HUES64 (cell line): ENCODE data around the gene SCAI.
"Not testable (repeated sequence)": the region's sequence is repeated elsewhere in the genome, so short reads cannot be mapped to it uniquely, and the experiment has no call there.

Source experiments
- H3K27ac ChIP-seq: 2 replicates; pipeline ENCODE4 v1.7.0; 2013; ENCODE audit warnings: low read depth, low read length, inconsistent platforms
- H3K27me3 ChIP-seq: 2 replicates; pipeline ENCODE4 v1.6.1; 2013; ENCODE audit warnings: mild to moderate bottlenecking, low read length; ENCODE audit not compliant: insufficient read depth
- H3K36me3 ChIP-seq: 2 replicates; pipeline ENCODE4 v1.6.1; 2013; ENCODE audit warnings: mild to moderate bottlenecking, low read length; ENCODE audit not compliant: insufficient read depth
- H3K4me1 ChIP-seq: 2 replicates; pipeline ENCODE4 v1.6.1; 2013; ENCODE audit warnings: mild to moderate bottlenecking, low read length, moderate library complexity; ENCODE audit not compliant: insufficient read depth
- H3K4me3 ChIP-seq: 2 replicates; pipeline ENCODE4 v1.5.1; 2013; ENCODE audit warnings: mild to moderate bottlenecking, low read length, moderate library complexity
- H3K9ac ChIP-seq: 2 replicates; pipeline ENCODE4 v1.6.1; 2013; ENCODE audit warnings: mild to moderate bottlenecking, low read depth, low read length
- H3K9me3 ChIP-seq: 2 replicates; pipeline ENCODE4 v1.6.1; 2013; ENCODE audit warnings: low read depth, low read length; ENCODE audit not compliant: insufficient read depth
- WGBS: fragments of 150-250, 120-280 bp; methylation state at CpG from one replicate; pipeline ENCODE4 v1.1.7; 2013; ENCODE audit warnings: missing lambda C conversion rate; 5-methylcytosine and 5-hydroxymethylcytosine counted together

Gene SCAI

GRCh38 chr9:125012013-125012412 lies 131.3 kb downstream of the SCAI start:
- H3K9me3 ChIP-seq, H3K36me3 ChIP-seq: not testable (repeated sequence)
- WGBS, result 90% methylated on average over 2 of the region's 4 CpGs

GRCh38 chr9:125008599-125008998 lies 134.7 kb downstream of the SCAI start:
- Histone ChIP-seq H3K4me3 (no peak overlapping the region), H3K27ac (no peak overlapping the region), H3K36me3 (peaks cover 1% of the 10 kb centered on the region; the same call in 1 of the 2 replicates), H3K9me3 (no peaks in the 10 kb centered on the region), H3K27me3 (no peaks in the 10 kb centered on the region), H3K4me1 (no peaks in the 10 kb centered on the region), H3K9ac (no peak overlapping the region)
- 84% methylated on average over 2 of the region's 2 CpGs for WGBS

More at GRCh38 chr9:125012013-125012412, 131.3 kb downstream of the SCAI start:
- not testable (repeated sequence) for H3K27me3 ChIP-seq, H3K27ac ChIP-seq, H3K4me3 ChIP-seq, H3K9ac ChIP-seq, H3K4me1 ChIP-seq

- Histone ChIP-seq H3K9me3 (no peaks in the 10 kb centered on the region), H3K4me3 (no peak overlapping the region), H3K36me3 (peaks cover 39% of the 10 kb centered on the region), H3K4me1 (no peaks in the 10 kb centered on the region), H3K27me3 (no peaks in the 10 kb centered on the region), H3K27ac (no peak overlapping the region), H3K9ac (no peak overlapping the region)
- WGBS, result 94% methylated on average over 7 of the region's 7 CpGs
Measured at GRCh38 chr9:125003332-125003731, 140.0 kb downstream of the SCAI start.

- H3K27ac ChIP-seq, result no peak overlapping the region
- no peaks in the 10 kb centered on the region for H3K4me1 ChIP-seq
- no peaks in the 10 kb centered on the region for H3K9me3 ChIP-seq
- no peaks in the 10 kb centered on the region for H3K27me3 ChIP-seq
- no peak overlapping the region for H3K9ac ChIP-seq
- H3K4me3 ChIP-seq, result no peak overlapping the region
- H3K36me3 ChIP-seq, result peaks cover 39% of the 10 kb centered on the region
- 100% methylated on average over 1 of the region's 1 CpG for WGBS
Measured at GRCh38 chr9:124983698-124984097, 159.6 kb downstream of the SCAI start.

GRCh38 chr9:124980431-124980830 lies 162.9 kb downstream of the SCAI start:
- 94% methylated on average over 4 of the region's 4 CpGs for WGBS
- Histone ChIP-seq H3K36me3 (peaks cover 47% of the 10 kb centered on the region), H3K4me1 (peaks cover 4% of the 10 kb centered on the region), H3K9ac (no peak overlapping the region), H3K4me3 (no peak overlapping the region), H3K27ac (no peak overlapping the region), H3K27me3 (no peaks in the 10 kb centered on the region), H3K9me3 (no peaks in the 10 kb centered on the region)

- Histone ChIP-seq H3K9me3 (no peaks in the 10 kb centered on the region), H3K36me3 (peaks cover 61% of the 10 kb centered on the region), H3K4me3 (no peak overlapping the region), H3K27ac (peak overlapping the region; percentile 48; the same call in 1 of the 2 replicates), H3K4me1 (peaks cover 12% of the 10 kb centered on the region), H3K9ac (no peak overlapping the region), H3K27me3 (no peaks in the 10 kb centered on the region)
- 29% methylated on average over 1 of the region's 2 CpGs for WGBS
Measured at GRCh38 chr9:124975131-124975530, 168.2 kb downstream of the SCAI start.

GRCh38 chr9:124973807-124974206 lies 169.5 kb downstream of the SCAI start:
- peaks cover 69% of the 10 kb centered on the region for H3K36me3 ChIP-seq
- no peak overlapping the region for H3K4me3 ChIP-seq
- H3K9me3 ChIP-seq, result no peaks in the 10 kb centered on the region
- H3K27me3 ChIP-seq, result no peaks in the 10 kb centered on the region
- WGBS, result 94% methylated on average over 6 of the region's 6 CpGs
- H3K4me1 ChIP-seq, result peaks cover 12% of the 10 kb centered on the region
- no peak overlapping the region for H3K9ac ChIP-seq
- no peak overlapping the region for H3K27ac ChIP-seq

GRCh38 chr9:124972241-124972770 lies 171.0 kb downstream of the SCAI start:
- H3K27me3 ChIP-seq, result no peaks in the 10 kb centered on the region
- peaks cover 78% of the 10 kb centered on the region for H3K36me3 ChIP-seq
- H3K4me3 ChIP-seq, result no peak overlapping the region
- H3K9ac ChIP-seq, result no peak overlapping the region
- H3K27ac ChIP-seq, result no peak overlapping the region
- peaks cover 12% of the 10 kb centered on the region for H3K4me1 ChIP-seq
- WGBS, result 94% methylated on average over 2 of the region's 2 CpGs
- H3K9me3 ChIP-seq, result no peaks in the 10 kb centered on the region

GRCh38 chr9:124969401-124969800 lies 173.9 kb downstream of the SCAI start:
- WGBS, result 100% methylated on average over 1 of the region's 2 CpGs
- Histone ChIP-seq H3K36me3 (peaks cover 71% of the 10 kb centered on the region), H3K4me3 (no peak overlapping the region), H3K9ac (no peak overlapping the region), H3K9me3 (no peaks in the 10 kb centered on the region), H3K27ac (no peak overlapping the region), H3K27me3 (no peaks in the 10 kb centered on the region), H3K4me1 (no peaks in the 10 kb centered on the region)

- H3K9me3 ChIP-seq, result no peaks in the 10 kb centered on the region
- no peaks in the 10 kb centered on the region for H3K4me1 ChIP-seq
- H3K9ac ChIP-seq, result no peak overlapping the region
- H3K36me3 ChIP-seq, result peaks cover 60% of the 10 kb centered on the region
- no peak overlapping the region for H3K27ac ChIP-seq
- no peak overlapping the region for H3K4me3 ChIP-seq
- 95% methylated on average over 9 of the region's 9 CpGs for WGBS
- H3K27me3 ChIP-seq, result no peaks in the 10 kb centered on the region
Measured at GRCh38 chr9:124968238-124968637, 175.1 kb downstream of the SCAI start.

- peaks cover 40% of the 10 kb centered on the region for H3K36me3 ChIP-seq
- not testable (repeated sequence) for H3K27me3 ChIP-seq, H3K9ac ChIP-seq, H3K27ac ChIP-seq, H3K4me1 ChIP-seq, H3K9me3 ChIP-seq, H3K4me3 ChIP-seq
- WGBS, result 98% methylated on average over 3 of the region's 5 CpGs
Measured at GRCh38 chr9:124965775-124966568, 177.4 kb downstream of the SCAI start.
